MM.1S (cell line): ENCODE data around the gene ARCN1.
A peak's percentile ranks its signal among the peaks of the same experiment; 100 is the strongest.
"Not testable (repeated sequence)": the region's sequence is repeated elsewhere in the genome, so short reads cannot be mapped to it uniquely, and the experiment has no call there.

Experiments
- DNase-seq: peaks from one replicate; pipeline ENCODE4 v3.0.0-alpha.2; 2015
- H2AFZ ChIP-seq: fragments of 300-600 bp; sonication (generic); 2 replicates; pipeline ENCODE4 v1.6.0; 2016; ENCODE audit warnings: antibody characterized with exemption, low read length
- H3F3A ChIP-seq: fragments of 300-600 bp; sonication (generic); 2 replicates; pipeline ENCODE4 v1.6.1; 2016; ENCODE audit warnings: mild to moderate bottlenecking, antibody characterized with exemption, low read length, moderate library complexity, mixed read lengths; ENCODE audit not compliant: insufficient read depth
- H3K27ac ChIP-seq: fragments of 300-600 bp; sonication (generic); 2 replicates; pipeline ENCODE4 v1.5.1; 2016; ENCODE audit warnings: mild to moderate bottlenecking, low read length
- H3K27me3 ChIP-seq: fragments of 300-600 bp; sonication (generic); replicated peaks from 2 replicates; pipeline ENCODE4 v1.6.0; 2016; ENCODE audit warnings: low read length; ENCODE audit not compliant: insufficient read depth
- H3K36me3 ChIP-seq: fragments of 300-600 bp; sonication (generic); replicated peaks from 2 replicates; pipeline ENCODE4 v1.6.1; 2016; ENCODE audit warnings: mild to moderate bottlenecking, low read length, mixed read lengths; ENCODE audit not compliant: insufficient read depth
- H3K4me1 ChIP-seq: fragments of 300-600 bp; sonication (generic); 2 replicates; pipeline ENCODE4 v1.6.1; 2016; ENCODE audit warnings: low read length, mixed read lengths
- H3K4me2 ChIP-seq: fragments of 300-600 bp; sonication (generic); 2 replicates; pipeline ENCODE4 v1.6.0; 2016; ENCODE audit warnings: low read depth, low read length
- H3K4me3 ChIP-seq: fragments of 300-600 bp; sonication (generic); 2 replicates; pipeline ENCODE4 v1.5.1; 2016; ENCODE audit warnings: low read length, mixed read lengths
- H3K79me2 ChIP-seq: fragments of 300-600 bp; sonication (generic); 2 replicates; pipeline ENCODE4 v1.6.1; 2016; ENCODE audit warnings: mixed run types, low read length, mixed read lengths
- H3K9ac ChIP-seq: fragments of 300-600 bp; sonication (generic); 2 replicates; pipeline ENCODE4 v1.6.1; 2016; ENCODE audit warnings: low read length, mixed read lengths
- H3K9me2 ChIP-seq: fragments of 300-600 bp; sonication (generic); replicated peaks from 2 replicates; pipeline ENCODE4 v1.6.1; 2016; ENCODE audit warnings: mild to moderate bottlenecking, low read length, mixed read lengths; ENCODE audit not compliant: insufficient read depth
- H3K9me3 ChIP-seq: fragments of 300-600 bp; sonication (generic); replicated peaks from 2 replicates; pipeline ENCODE4 v1.6.1; 2016; ENCODE audit warnings: mild to moderate bottlenecking, low read length, mixed read lengths; ENCODE audit not compliant: insufficient read depth
- H4K20me1 ChIP-seq: fragments of 300-600 bp; sonication (generic); 2 replicates; pipeline ENCODE4 v1.6.1; 2016; ENCODE audit warnings: mild to moderate bottlenecking, low read length, moderate library complexity, mixed read lengths; ENCODE audit not compliant: insufficient read depth
- EZH2 ChIP-seq: fragments of 300-600 bp; sonication (generic); optimal IDR thresholded peaks from 2 replicates; pipeline ENCODE3; 2017; ENCODE audit warnings: low read depth, mild to moderate bottlenecking, antibody characterized with exemption, low read length, mixed read lengths
- EZH2phosphoT487 ChIP-seq: fragments of 300-600 bp; sonication (generic); IDR thresholded peaks from 2 replicates; pipeline ENCODE4 v1.6.1; 2018; ENCODE audit warnings: antibody characterized with exemption, low read length
- TF ChIP-seq, protein P1 (sequence below): fragments of 300-600 bp; sonication (generic); IDR thresholded peaks from 2 replicates; pipeline ENCODE4 v1.5.1; 2016; ENCODE audit warnings: antibody characterized with exemption, low read length, mixed read lengths

Gene ARCN1

GRCh38 chr11:118560806-118561205 is 11.4 kb upstream of the ARCN1 start:
- H3F3A ChIP-seq = no peaks in the 10 kb centered on the region
- no peaks in the 10 kb centered on the region for H3K36me3 ChIP-seq
- H3K27me3 ChIP-seq = no peaks in the 10 kb centered on the region
- no peaks in the 10 kb centered on the region for H4K20me1 ChIP-seq
- H3K27ac ChIP-seq = no peak overlapping the region
- no peak overlapping the region for H3K4me3 ChIP-seq
- no peaks in the 10 kb centered on the region for H3K4me1 ChIP-seq
- no peaks in the 10 kb centered on the region for H3K79me2 ChIP-seq
- TF ChIP-seq EZH2phosphoT487 (no peak), EZH2 (no peak)
- H3K9me3 ChIP-seq = no peaks in the 10 kb centered on the region
- H3K4me2 ChIP-seq = no peak overlapping the region
- DNase-seq = no peak
- no peak overlapping the region for H3K9ac ChIP-seq
- H2AFZ ChIP-seq = no peak overlapping the region
- H3K9me2 ChIP-seq = no peaks in the 10 kb centered on the region

DNA sequence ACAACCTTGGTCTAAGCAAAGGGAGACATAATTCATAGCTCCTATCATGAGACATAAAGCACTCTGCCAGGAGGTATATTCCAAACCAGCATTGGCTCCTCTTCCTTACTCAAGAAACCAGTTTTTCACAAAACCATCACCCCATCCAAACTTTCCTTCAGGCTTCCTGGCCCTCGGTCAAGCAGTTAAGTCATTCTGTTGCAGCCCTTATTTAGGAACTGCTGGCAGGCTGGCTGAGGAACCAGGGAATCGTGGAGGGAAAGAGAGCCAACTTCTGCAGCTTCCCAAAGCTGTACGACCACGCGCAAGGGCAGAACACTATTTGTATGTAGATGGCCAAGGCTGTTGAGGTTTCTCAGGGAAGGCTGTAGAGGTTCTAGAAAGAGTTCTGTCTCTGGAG is 7.2 kb upstream of the ARCN1 start:
- no peaks in the 10 kb centered on the region for H4K20me1 ChIP-seq
- H3K36me3 ChIP-seq = no peaks in the 10 kb centered on the region
- 0 out of 2 replicates have a peak, but pooled peaks cover 4% of the 10 kb centered on the region for H3F3A ChIP-seq
- no peaks in the 10 kb centered on the region for H3K27me3 ChIP-seq
- 0 out of 2 replicates have a peak overlapping the region, but pooled peaks have one; percentile 8 for H3K4me2 ChIP-seq
- no peaks in the 10 kb centered on the region for H3K9me2 ChIP-seq
- no peaks in the 10 kb centered on the region for H3K79me2 ChIP-seq
- no peaks in the 10 kb centered on the region for H3K9me3 ChIP-seq
- H3K9ac ChIP-seq = no peak overlapping the region
- TF ChIP-seq EZH2phosphoT487 = no peak
- TF ChIP-seq, protein P1, sequence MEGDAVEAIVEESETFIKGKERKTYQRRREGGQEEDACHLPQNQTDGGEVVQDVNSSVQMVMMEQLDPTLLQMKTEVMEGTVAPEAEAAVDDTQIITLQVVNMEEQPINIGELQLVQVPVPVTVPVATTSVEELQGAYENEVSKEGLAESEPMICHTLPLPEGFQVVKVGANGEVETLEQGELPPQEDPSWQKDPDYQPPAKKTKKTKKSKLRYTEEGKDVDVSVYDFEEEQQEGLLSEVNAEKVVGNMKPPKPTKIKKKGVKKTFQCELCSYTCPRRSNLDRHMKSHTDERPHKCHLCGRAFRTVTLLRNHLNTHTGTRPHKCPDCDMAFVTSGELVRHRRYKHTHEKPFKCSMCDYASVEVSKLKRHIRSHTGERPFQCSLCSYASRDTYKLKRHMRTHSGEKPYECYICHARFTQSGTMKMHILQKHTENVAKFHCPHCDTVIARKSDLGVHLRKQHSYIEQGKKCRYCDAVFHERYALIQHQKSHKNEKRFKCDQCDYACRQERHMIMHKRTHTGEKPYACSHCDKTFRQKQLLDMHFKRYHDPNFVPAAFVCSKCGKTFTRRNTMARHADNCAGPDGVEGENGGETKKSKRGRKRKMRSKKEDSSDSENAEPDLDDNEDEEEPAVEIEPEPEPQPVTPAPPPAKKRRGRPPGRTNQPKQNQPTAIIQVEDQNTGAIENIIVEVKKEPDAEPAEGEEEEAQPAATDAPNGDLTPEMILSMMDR = no peak
- no peak for TF ChIP-seq EZH2
- H3K27ac ChIP-seq = no peak overlapping the region
- DNase-seq = no peak
- H2AFZ ChIP-seq = no peak overlapping the region
- no peak overlapping the region for H3K4me3 ChIP-seq
- no peaks in the 10 kb centered on the region for H3K4me1 ChIP-seq

- Histone ChIP-seq H3K79me2 (peaks cover 25% of the 10 kb centered on the region), H3K9ac (no peak overlapping the region), H4K20me1 (peaks cover 8% of the 10 kb centered on the region; the same call in 1 of the 2 replicates), H3K27me3 (no peaks in the 10 kb centered on the region), H3K4me2 (peak overlapping the region; percentile 17; the same call in 1 of the 2 replicates), H3K4me1 (peaks cover 10% of the 10 kb centered on the region; the same call in 1 of the 2 replicates), H3K9me2 (no peaks in the 10 kb centered on the region), H3K9me3 (no peaks in the 10 kb centered on the region), H3F3A (peaks cover 12% of the 10 kb centered on the region; the same call in 1 of the 2 replicates), H3K27ac (no peak overlapping the region), H2AFZ (no peak overlapping the region), H3K4me3 (no peak overlapping the region; the same call in 1 of the 2 replicates), H3K36me3 (no peaks in the 10 kb centered on the region)
- DNase-seq = no peak
- TF ChIP-seq EZH2phosphoT487 (no peak), EZH2 (no peak)
- TF ChIP-seq, protein P1 = no peak
Observed at GRCh38 chr11:118569670-118570069, 2.5 kb upstream of the ARCN1 start.

- H2AFZ ChIP-seq = no peak overlapping the region
- peaks cover 10% of the 10 kb centered on the region; the same call in 1 of the 2 replicates for H3K4me1 ChIP-seq
- H3K4me3 ChIP-seq = no peak overlapping the region
Observed at GRCh38 chr11:118570787-118571186, 1.4 kb upstream of the ARCN1 start.

DNA sequence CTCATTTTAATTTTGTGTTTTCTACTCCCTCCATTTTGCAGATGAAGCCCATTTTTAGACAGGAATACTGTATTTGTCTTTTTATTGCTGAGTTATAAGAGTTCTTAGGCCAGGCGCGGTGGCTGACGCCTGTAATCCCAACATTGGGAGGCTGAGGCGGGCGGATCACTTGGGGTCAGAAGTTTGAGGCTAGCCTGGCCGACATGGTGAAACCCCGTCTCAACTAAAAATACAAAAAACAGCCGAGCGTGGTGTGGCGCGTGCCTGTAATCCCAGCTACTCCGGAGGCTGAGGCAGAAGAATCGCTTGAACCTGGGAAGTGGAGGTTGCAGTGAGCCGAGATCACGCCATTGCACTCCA is 528 bp upstream of the ARCN1 start:
- H3K9me2 ChIP-seq, H3K9me3 ChIP-seq, H3K36me3 ChIP-seq, H3K27me3 ChIP-seq: not testable (repeated sequence)
- Histone ChIP-seq H3K4me1 (peaks cover 10% of the 10 kb centered on the region; the same call in 1 of the 2 replicates), H3K79me2 (peaks cover 45% of the 10 kb centered on the region), H4K20me1 (peaks cover 26% of the 10 kb centered on the region), H3K27ac (peak overlapping the region; percentile 23; the same call in 1 of the 2 replicates), H3K4me3 (peak overlapping the region; percentile 100), H3K4me2 (peak overlapping the region; percentile 84), H3K9ac (peak overlapping the region; percentile 41; the same call in 1 of the 2 replicates), H2AFZ (peak overlapping the region; percentile 88), H3F3A (peaks cover 12% of the 10 kb centered on the region; the same call in 1 of the 2 replicates)
- peak; percentile 25 for DNase-seq

More at GRCh38 chr11:118570787-118571186, 1.4 kb upstream of the ARCN1 start:
- Histone ChIP-seq H3F3A (peaks cover 12% of the 10 kb centered on the region; the same call in 1 of the 2 replicates), H3K4me2 (no peak overlapping the region), H3K9me2 (no peaks in the 10 kb centered on the region), H4K20me1 (peaks cover 17% of the 10 kb centered on the region), H3K27ac (no peak overlapping the region), H3K36me3 (no peaks in the 10 kb centered on the region), H3K9ac (no peak overlapping the region), H3K79me2 (peaks cover 36% of the 10 kb centered on the region), H3K27me3 (no peaks in the 10 kb centered on the region), H3K9me3 (no peaks in the 10 kb centered on the region)
- TF ChIP-seq EZH2phosphoT487 = no peak
- no peak for TF ChIP-seq EZH2
- TF ChIP-seq, protein P1 = no peak
- no peak for DNase-seq
